Hindlimb muscle (tissue), 1 donor: ENCODE measurements around the gene DTD2. TPM values are rescaled to one million over a fixed set of nuclear protein-coding genes. Genes with fewer than 3 reads are reported as not detected.

Experiments used
- DNase-seq: peaks from one replicate; pipeline ENCODE4 v3.0.0-alpha.2; 2013
- polyA plus RNA-seq: library from polyadenylated mRNA; unstranded; fragments of 120-200 nt; gene quantifications from one replicate; pipeline ENCODE4 v1.2.1, GENCODE V29; 2013; ENCODE audit not compliant: insufficient read length

DTD2 gene
- polyA plus RNA-seq, 1 donor, result 12.9 TPM

DNA sequence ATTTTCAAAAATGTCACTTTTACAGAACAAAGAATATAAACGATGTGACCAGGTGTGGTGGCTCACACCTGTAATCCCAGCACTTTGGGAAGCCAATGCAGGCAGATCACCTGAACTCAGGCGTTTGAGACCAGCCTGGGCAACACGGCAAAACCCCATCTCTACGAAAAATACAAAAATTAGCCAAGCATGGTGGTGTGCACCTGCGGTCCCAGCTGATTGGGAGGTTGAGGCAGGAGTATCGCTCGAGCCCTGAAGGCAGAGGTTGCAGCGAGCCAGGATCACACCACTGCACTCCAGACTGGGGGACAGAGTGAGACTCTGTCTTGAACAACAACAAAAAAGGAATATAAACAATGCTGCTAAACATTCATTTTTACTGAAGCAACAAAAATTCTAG lies 52.2 kb downstream of the DTD2 start:
- no peak for DNase-seq

DNA sequence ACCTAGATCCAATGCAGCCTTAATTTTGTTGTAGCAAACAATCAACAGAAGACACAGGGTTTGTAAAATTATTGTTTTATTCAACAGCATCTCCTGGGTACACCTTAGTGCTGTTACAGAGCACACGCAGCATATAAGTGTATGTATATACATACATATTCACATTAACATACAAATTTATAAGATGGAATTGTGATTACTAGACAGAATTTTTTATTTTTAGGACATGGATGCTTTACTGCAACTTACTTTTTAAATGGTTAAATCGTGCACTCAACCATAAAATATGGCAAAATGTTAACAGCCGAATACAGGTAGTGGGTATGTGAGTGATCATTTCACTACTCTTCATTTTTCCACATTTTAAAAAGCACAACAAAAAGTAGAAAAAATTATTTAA lies 53.6 kb downstream of the DTD2 start:
- no peak for DNase-seq

DNA sequence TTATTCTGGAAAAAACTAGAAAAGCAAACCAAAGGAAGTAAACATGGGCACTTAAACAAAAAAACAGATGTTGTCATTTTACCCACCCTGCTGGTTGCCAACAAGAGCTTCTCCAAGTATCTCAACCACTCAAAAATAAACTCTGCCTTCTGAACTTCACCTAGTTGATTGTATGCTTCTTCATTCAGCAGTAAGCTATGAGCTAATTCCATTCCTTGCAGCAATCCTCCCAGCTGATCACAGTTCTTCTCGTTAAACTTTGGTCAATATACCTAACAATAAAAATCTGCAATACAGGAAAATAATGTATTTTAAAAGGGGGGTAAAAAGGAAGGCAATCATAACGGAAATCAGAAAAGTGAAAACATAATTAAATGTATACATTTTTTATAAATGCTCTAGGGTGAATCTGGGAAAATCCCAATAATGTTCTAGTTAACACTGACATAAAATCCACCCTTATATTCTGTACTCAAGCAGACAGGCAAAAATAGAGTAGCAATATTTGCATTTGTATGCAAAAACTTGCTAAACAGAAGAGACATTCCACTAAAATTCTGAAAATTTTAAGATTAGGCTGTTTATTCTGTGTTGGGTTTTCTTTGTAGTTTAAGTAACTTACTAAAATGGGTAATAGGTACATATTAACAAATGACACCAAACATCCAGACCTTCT lies 54.4 kb downstream of the DTD2 start:
- no peak for DNase-seq

DNA sequence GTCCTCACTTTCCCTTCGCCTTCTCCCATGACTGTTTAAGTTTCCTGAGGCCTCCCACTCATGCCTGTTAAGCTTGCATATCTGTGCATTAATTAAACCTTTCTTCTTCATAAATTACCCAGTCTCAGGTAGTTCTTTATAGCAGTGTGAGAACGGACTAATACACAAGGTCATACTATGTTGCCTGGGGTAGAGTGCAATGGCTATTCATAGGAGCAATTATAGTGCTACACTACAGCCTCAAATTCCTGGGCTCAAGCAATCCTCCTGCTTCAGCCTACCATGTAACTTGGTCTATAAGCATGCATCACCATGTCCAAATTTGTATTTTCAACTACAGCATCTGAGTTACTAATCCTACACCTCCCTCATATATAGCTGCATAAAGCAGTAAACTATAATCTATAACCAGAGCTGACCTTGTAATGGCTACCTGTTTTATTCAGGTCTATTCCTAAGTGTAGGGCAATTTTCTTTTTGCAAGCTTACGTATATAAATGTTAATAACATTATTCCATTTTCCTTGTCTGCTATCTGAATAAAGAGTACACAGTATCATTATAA lies 55.9 kb downstream of the DTD2 start:
- DNase-seq, result no peak

DNA sequence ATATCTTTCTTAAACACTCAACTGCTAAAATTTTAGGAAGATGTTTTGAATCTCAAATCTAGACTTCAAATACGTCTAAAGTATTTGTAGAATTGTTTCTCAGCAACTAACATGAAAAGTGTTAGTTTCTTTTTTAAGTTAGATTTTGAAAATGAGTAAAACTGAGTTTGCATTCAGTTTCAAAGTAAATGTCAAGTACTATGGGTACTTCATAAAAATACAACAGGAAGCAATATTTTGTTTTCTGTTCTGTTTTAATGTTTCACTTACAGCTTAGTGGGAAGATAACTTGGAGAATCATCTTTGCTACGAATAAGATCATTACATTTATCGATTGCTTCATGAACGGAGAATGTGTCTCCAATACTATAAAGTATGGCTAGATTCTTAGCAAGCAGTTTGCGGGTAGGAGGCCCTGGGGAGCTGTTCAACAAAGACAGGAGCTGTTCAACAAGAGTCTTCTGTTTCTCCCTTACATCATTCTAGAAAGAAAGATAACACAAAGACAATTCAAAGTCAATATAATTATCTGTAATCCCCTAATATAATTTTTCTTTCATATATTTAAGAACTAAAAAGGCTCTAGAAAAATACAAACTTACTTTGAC lies 57.2 kb downstream of the DTD2 start:
- DNase-seq, result no peak

Other genes starting within 250 kb of the DTD2 start
- gene HECTD1, start 249.7 kb downstream of the DTD2 start, polyA plus RNA-seq, result 116 TPM
- 16.0 TPM for gene HEATR5A, start 37.0 kb downstream of the DTD2 start, polyA plus RNA-seq
- gene GPR33, start 30.5 kb upstream of the DTD2 start, polyA plus RNA-seq, result not detected
- gene NUBPL, start 103.9 kb upstream of the DTD2 start, polyA plus RNA-seq, result 8.8 TPM